H9 (cell line): ENCODE measurements around the gene CTSH. TPM values are rescaled to one million over a fixed set of nuclear protein-coding genes. Genes with fewer than 3 reads are reported as not detected.

Experiments used
- DNase-seq: peaks from one replicate; pipeline ENCODE4 v3.0.0-alpha.2; 2017
- H2AFZ ChIP-seq: one replicate; pipeline ENCODE4 v1.6.1; 2013; ENCODE audit warnings: mild to moderate bottlenecking, low read length, control low read depth, moderate library complexity
- H2AK5ac ChIP-seq: 2 replicates; pipeline ENCODE4 v1.6.1; 2013; ENCODE audit warnings: low read length, control low read depth, mixed read lengths; ENCODE audit not compliant: insufficient read length
- H2BK120ac ChIP-seq: one replicate; pipeline ENCODE4 v1.6.1; 2013; ENCODE audit warnings: low read depth, mild to moderate bottlenecking, low read length, control low read depth, inconsistent platforms; ENCODE audit not compliant: poor library complexity, severe bottlenecking
- H2BK12ac ChIP-seq: 2 replicates; pipeline ENCODE4 v1.6.1; 2013; ENCODE audit warnings: low read length, control low read depth, mixed read lengths, low read depth; ENCODE audit not compliant: insufficient read length
- H2BK15ac ChIP-seq: 2 replicates; pipeline ENCODE4 v1.6.1; 2013; ENCODE audit warnings: low read depth, low read length, control low read depth
- H2BK20ac ChIP-seq: one replicate; pipeline ENCODE4 v1.6.1; 2013; ENCODE audit warnings: low read depth, mild to moderate bottlenecking, low read length, control low read depth, inconsistent platforms; ENCODE audit not compliant: poor library complexity, severe bottlenecking
- H2BK5ac ChIP-seq: 2 replicates; pipeline ENCODE4 v1.6.1; 2013; ENCODE audit warnings: low read length, control low read depth, mixed read lengths; ENCODE audit not compliant: insufficient read length
- H3K14ac ChIP-seq: 2 replicates; pipeline ENCODE4 v1.6.1; 2013; ENCODE audit warnings: low read length, control low read depth; ENCODE audit not compliant: insufficient read depth
- H3K18ac ChIP-seq: 2 replicates; pipeline ENCODE4 v1.6.1; 2013; ENCODE audit warnings: low read depth, mild to moderate bottlenecking, mixed read lengths, low read length, control low read depth; ENCODE audit not compliant: insufficient read length
- H3K23ac ChIP-seq: 2 replicates; pipeline ENCODE4 v1.6.1; 2013; ENCODE audit warnings: low read length, control low read depth, mixed read lengths, low read depth; ENCODE audit not compliant: insufficient read length
- H3K23me2 ChIP-seq: 2 replicates; pipeline ENCODE4 v1.6.1; 2013; ENCODE audit warnings: low read depth, mild to moderate bottlenecking, mixed read lengths, low read length, control low read depth; ENCODE audit not compliant: insufficient read length, poor library complexity, severe bottlenecking
- H3K27ac ChIP-seq: 2 replicates; pipeline ENCODE4 v1.5.1; 2013; ENCODE audit warnings: low read length, control low read depth, mixed read lengths, low read depth; ENCODE audit not compliant: insufficient read length
- H3K27me3 ChIP-seq: 2 replicates; pipeline ENCODE4 v1.6.1; 2013; ENCODE audit warnings: low read length, control low read depth, inconsistent platforms; ENCODE audit not compliant: insufficient read depth
- H3K4ac ChIP-seq: 2 replicates; pipeline ENCODE4 v1.6.1; 2013; ENCODE audit warnings: low read depth, mild to moderate bottlenecking, control low read depth, inconsistent platforms, low read length, moderate library complexity
- H3K4me1 ChIP-seq: 2 replicates; pipeline ENCODE4 v1.6.1; 2013; ENCODE audit warnings: low read length, control low read depth, inconsistent platforms; ENCODE audit not compliant: insufficient read depth
- H3K4me2 ChIP-seq: 2 replicates; pipeline ENCODE4 v1.6.1; 2013; ENCODE audit warnings: low read length, control low read depth, mixed read lengths; ENCODE audit not compliant: insufficient read length, insufficient read depth
- H3K56ac ChIP-seq: 2 replicates; pipeline ENCODE4 v1.6.1; 2013; ENCODE audit warnings: low read depth, mild to moderate bottlenecking, mixed read lengths, low read length, control low read depth; ENCODE audit not compliant: insufficient read length
- H3K79me1 ChIP-seq: 2 replicates; pipeline ENCODE4 v1.6.1; 2013; ENCODE audit warnings: low read depth, mild to moderate bottlenecking, moderate library complexity, low read length, control low read depth, inconsistent platforms; ENCODE audit not compliant: insufficient read depth, poor library complexity, severe bottlenecking
- H3K79me2 ChIP-seq: 2 replicates; pipeline ENCODE4 v1.6.1; 2013; ENCODE audit warnings: low read length, control low read depth, inconsistent platforms; ENCODE audit not compliant: insufficient read depth
- H3K9ac ChIP-seq: 2 replicates; pipeline ENCODE4 v1.6.1; 2013; ENCODE audit warnings: low read length, control low read depth, mixed read lengths; ENCODE audit not compliant: insufficient read length; ENCODE audit errors: extremely low read depth
- H3K9me3 ChIP-seq: one replicate; pipeline ENCODE4 v1.6.1; 2013; ENCODE audit warnings: low read depth, low read length, inconsistent platforms; ENCODE audit not compliant: control insufficient read depth
- H3T11ph ChIP-seq: one replicate; pipeline ENCODE4 v1.6.1; 2013; ENCODE audit warnings: mild to moderate bottlenecking, low read length, control low read depth, inconsistent platforms
- H4K20me1 ChIP-seq: one replicate; pipeline ENCODE4 v1.6.1; 2013; ENCODE audit not compliant: control insufficient read depth, insufficient read length, insufficient read depth
- H4K5ac ChIP-seq: 2 replicates; pipeline ENCODE4 v1.6.1; 2013; ENCODE audit warnings: low read depth, mild to moderate bottlenecking, mixed read lengths, low read length, control low read depth; ENCODE audit not compliant: insufficient read length
- H4K8ac ChIP-seq: replicated peaks from 2 replicates; pipeline ENCODE4 v1.6.1; 2013; ENCODE audit warnings: low read length, control low read depth, mixed read lengths, low read depth; ENCODE audit not compliant: insufficient read length
- H4K91ac ChIP-seq: 2 replicates; pipeline ENCODE4 v1.6.1; 2013; ENCODE audit warnings: low read depth, mild to moderate bottlenecking, moderate library complexity, mixed read lengths, low read length, control low read depth; ENCODE audit not compliant: insufficient read length
- H3K27ac Mint-ChIP-seq, 3 experiments: 2 replicates in 2 of 3; 3 replicates in 1 of 3; pipeline ENCODE4 v1.8.0; 2020 to 2021; ENCODE audit warnings: mixed read lengths in 3 of 3, mild to moderate bottlenecking in 1 of 3, moderate library complexity in 1 of 3
- H3K27me3 Mint-ChIP-seq: 2 replicates; pipeline ENCODE4 v1.8.0; 2021; ENCODE audit warnings: low read depth, mild to moderate bottlenecking, moderate library complexity, mixed read lengths
- H3K36me3 Mint-ChIP-seq, 3 experiments: 2 replicates in 2 of 3; 3 replicates in 1 of 3; pipeline ENCODE4 v1.8.0; 2020 to 2021; ENCODE audit warnings: low read depth in 3 of 3, mixed read lengths in 3 of 3; ENCODE audit not compliant: insufficient read depth in 1 of 3
- H3K4me1 Mint-ChIP-seq, 2 experiments: 2 replicates each; pipeline ENCODE4 v1.8.0; 2020; ENCODE audit warnings: mixed read lengths in 2 of 2
- H3K4me3 Mint-ChIP-seq, 2 experiments: 2 replicates in 1 of 2; 3 replicates in 1 of 2; pipeline ENCODE4 v1.8.0; 2020 to 2021; ENCODE audit warnings: mild to moderate bottlenecking in 2 of 2, mixed read lengths in 2 of 2, moderate library complexity in 1 of 2
- H3K9me3 Mint-ChIP-seq, 2 experiments: 2 replicates in 1 of 2; 3 replicates in 1 of 2; pipeline ENCODE4 v1.8.0; 2020; ENCODE audit warnings: mild to moderate bottlenecking in 2 of 2, mixed read lengths in 2 of 2, moderate library complexity in 1 of 2
- WGBS: extraction: QIAGEN DNeasy Blood & Tissue Kit; methylation state at CpG from one replicate; pipeline ENCODE4 v1.1.7; 2013; ENCODE audit warnings: missing lambda C conversion rate, low lambda C conversion rate, mixed read lengths; ENCODE audit not compliant: insufficient read length; ENCODE audit errors: extremely low coverage; 5-methylcytosine and 5-hydroxymethylcytosine counted together
- total RNA-seq: library from RNA; stranded (reverse); gene quantifications from 2 replicates; pipeline ENCODE4 v1.2.1, GENCODE V29; 2021
- TF ChIP-seq, protein P1 (sequence below): fragments of 200-600 bp; sonication (generic); conservative IDR thresholded peaks from 3 replicates; pipeline ENCODE4 v1.8.0; 2021; ENCODE audit warnings: antibody characterized with exemption, mild to moderate bottlenecking

CTSH gene
- total RNA-seq, 1 experiment from 2014 or later = 15.5 TPM

DNA sequence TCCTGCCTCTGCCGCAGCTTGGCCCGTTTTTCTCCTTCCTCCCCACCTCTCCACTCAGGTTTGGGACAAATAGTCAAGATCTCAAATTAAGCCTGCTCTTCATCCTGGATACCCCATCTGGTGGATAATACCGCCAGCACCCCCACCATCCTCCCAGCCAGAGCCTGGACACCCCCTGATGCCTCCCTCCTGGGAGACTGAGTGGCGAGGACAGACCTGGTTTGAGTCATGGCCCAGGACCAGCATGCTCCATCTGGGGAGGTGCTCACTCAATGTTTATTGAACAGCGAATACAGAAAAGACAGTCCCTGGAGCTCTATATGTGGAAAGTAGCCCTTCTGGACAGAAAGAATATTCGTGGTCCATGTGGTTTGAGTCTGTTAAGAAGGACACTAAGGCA lies 23.3 kb downstream of the CTSH start:
- Mint-ChIP-seq H3K4me3 (no peak overlapping the region), H3K36me3 (peaks cover 18 to 45% (median 33%) of the 10 kb centered on the region in 3 experiments), H3K27me3 (no peaks in the 10 kb centered on the region), H3K9me3 (no peaks in the 10 kb centered on the region), H3K4me1 (no peaks in the 10 kb centered on the region), H3K27ac (peak overlapping the region in 2 of 3 experiments; percentile 11 to 37; a peak in 2 of 7 replicates)
- Histone ChIP-seq H2BK20ac (no peak overlapping the region), H3K9me3 (no peaks in the 10 kb centered on the region), H3K79me2 (no peaks in the 10 kb centered on the region), H3K4me1 (no peaks in the 10 kb centered on the region), H4K8ac (no peak overlapping the region), H3K79me1 (no peaks in the 10 kb centered on the region), H3T11ph (no peak overlapping the region), H3K23ac (no peak overlapping the region), H2BK5ac (no peak overlapping the region), H4K20me1 (no peaks in the 10 kb centered on the region), H3K4ac (no peak overlapping the region), H2BK120ac (no peak overlapping the region), H2AK5ac (no peak overlapping the region), H3K9ac (no peak overlapping the region), H3K27me3 (no peaks in the 10 kb centered on the region), H3K18ac (no peak overlapping the region), H3K27ac (no peak overlapping the region), H3K4me2 (no peak overlapping the region), H2AFZ (no peak overlapping the region), H3K56ac (no peak overlapping the region), H3K23me2 (no peaks in the 10 kb centered on the region), H2BK15ac (no peak overlapping the region), H4K5ac (no peak overlapping the region), H2BK12ac (no peak overlapping the region), H3K14ac (no peak overlapping the region), H4K91ac (no peak overlapping the region)
- TF ChIP-seq, protein P1, sequence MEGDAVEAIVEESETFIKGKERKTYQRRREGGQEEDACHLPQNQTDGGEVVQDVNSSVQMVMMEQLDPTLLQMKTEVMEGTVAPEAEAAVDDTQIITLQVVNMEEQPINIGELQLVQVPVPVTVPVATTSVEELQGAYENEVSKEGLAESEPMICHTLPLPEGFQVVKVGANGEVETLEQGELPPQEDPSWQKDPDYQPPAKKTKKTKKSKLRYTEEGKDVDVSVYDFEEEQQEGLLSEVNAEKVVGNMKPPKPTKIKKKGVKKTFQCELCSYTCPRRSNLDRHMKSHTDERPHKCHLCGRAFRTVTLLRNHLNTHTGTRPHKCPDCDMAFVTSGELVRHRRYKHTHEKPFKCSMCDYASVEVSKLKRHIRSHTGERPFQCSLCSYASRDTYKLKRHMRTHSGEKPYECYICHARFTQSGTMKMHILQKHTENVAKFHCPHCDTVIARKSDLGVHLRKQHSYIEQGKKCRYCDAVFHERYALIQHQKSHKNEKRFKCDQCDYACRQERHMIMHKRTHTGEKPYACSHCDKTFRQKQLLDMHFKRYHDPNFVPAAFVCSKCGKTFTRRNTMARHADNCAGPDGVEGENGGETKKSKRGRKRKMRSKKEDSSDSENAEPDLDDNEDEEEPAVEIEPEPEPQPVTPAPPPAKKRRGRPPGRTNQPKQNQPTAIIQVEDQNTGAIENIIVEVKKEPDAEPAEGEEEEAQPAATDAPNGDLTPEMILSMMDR = no peak
- DNase-seq = no peak
- WGBS = no CpG with 5 or more reads among the region's 6 CpGs
